ENCODE measurements around the gene RNF123. TPM values are rescaled to one million over a fixed set of nuclear protein-coding genes. Genes with fewer than 3 reads are reported as not detected.

The RNF123 gene
- total RNA-seq, 1 experiment from 2014 or later: 71.9 TPM

DNA sequence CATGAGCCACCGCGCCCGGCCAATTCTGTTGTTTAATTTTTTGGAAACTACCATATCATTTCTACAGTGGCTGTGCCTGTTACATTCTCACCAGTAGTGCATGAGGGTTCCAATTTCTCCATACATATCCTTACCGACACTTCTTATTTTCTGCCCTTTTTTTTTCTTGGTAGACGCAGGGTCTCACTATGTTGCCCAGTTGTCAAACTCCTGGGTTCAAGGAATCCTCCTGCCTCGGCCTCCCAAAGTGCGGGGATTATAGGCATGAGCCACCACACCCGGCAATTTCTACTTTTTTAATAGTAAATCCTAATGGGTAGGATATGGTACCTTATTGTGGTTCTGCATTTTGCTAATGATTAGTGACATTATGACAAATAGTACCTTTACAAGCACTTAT, 20.5 kb downstream of the RNF123 start:
- DNase-seq (ENCODE audit: low read depth, low spot score) (no peak), ATAC-seq (no peak)
- H4K20me1 ChIP-seq (ENCODE audit: insufficient read depth): no peaks in the 10 kb centered on the region
- H2AFZ ChIP-seq (ENCODE audit: low read depth, low read length, poor library complexity, severe bottlenecking): no peak overlapping the region
- CTCF ChIA-PET: no interaction called here
- H3K4me1 ChIP-seq (ENCODE audit: control insufficient read depth in 1 of 2, insufficient read depth in 2 of 2, low read length in 2 of 2): no peaks in the 10 kb centered on the region
- intact Hi-C loops (cut with micrococcal nuclease): no loop called here
- RAD21 ChIA-PET (ENCODE audit: low non-redundant PET in 1 of 2, low total read pairs in 2 of 2, uncharacterized antibody in 2 of 2, unreplicated experiment in 2 of 2): no interaction called here
- H3K4me3 ChIP-seq (replicated peaks in 1 of 2; ENCODE audit: low read depth in 1 of 2, low read length in 2 of 2): no peak overlapping the region
- no peak overlapping the region for H3K4me2 ChIP-seq (ENCODE audit: low read length)
- no peaks in the 10 kb centered on the region for H3K79me2 ChIP-seq (ENCODE audit: insufficient read depth, low read length)
- no peaks in the 10 kb centered on the region for H3K27me3 ChIP-seq (ENCODE audit: insufficient read depth, low read length)
- H3K9me3 ChIP-seq (ENCODE audit: control insufficient read depth in 1 of 2, insufficient read depth in 1 of 2, low read depth in 1 of 2, low read length in 2 of 2): no peaks in the 10 kb centered on the region
- no peak overlapping the region for H3K9ac ChIP-seq (ENCODE audit: low read length)
- no peak for TF ChIP-seq CEBPB (IDR thresholded peaks at IDR 0.05; ENCODE audit: low read depth)
- no peak for TF ChIP-seq SRF (IDR thresholded peaks at IDR 0.05; ENCODE audit: low read depth)
- TF ChIP-seq CBX3 (IDR thresholded peaks at IDR 0.05; ENCODE audit: low read depth): no peak
- TF ChIP-seq RAD21 (IDR thresholded peaks at IDR 0.05; ENCODE audit: low read depth): no peak
- TF ChIP-seq, protein P1, sequence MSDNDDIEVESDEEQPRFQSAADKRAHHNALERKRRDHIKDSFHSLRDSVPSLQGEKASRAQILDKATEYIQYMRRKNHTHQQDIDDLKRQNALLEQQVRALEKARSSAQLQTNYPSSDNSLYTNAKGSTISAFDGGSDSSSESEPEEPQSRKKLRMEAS (IDR thresholded peaks at IDR 0.05): no peak
- TF ChIP-seq EZH2 (IDR thresholded peaks at IDR 0.05): no peak
- TF ChIP-seq, protein P2, sequence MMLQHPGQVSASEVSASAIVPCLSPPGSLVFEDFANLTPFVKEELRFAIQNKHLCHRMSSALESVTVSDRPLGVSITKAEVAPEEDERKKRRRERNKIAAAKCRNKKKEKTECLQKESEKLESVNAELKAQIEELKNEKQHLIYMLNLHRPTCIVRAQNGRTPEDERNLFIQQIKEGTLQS (IDR thresholded peaks at IDR 0.05): no peak
- TF ChIP-seq, protein P3, sequence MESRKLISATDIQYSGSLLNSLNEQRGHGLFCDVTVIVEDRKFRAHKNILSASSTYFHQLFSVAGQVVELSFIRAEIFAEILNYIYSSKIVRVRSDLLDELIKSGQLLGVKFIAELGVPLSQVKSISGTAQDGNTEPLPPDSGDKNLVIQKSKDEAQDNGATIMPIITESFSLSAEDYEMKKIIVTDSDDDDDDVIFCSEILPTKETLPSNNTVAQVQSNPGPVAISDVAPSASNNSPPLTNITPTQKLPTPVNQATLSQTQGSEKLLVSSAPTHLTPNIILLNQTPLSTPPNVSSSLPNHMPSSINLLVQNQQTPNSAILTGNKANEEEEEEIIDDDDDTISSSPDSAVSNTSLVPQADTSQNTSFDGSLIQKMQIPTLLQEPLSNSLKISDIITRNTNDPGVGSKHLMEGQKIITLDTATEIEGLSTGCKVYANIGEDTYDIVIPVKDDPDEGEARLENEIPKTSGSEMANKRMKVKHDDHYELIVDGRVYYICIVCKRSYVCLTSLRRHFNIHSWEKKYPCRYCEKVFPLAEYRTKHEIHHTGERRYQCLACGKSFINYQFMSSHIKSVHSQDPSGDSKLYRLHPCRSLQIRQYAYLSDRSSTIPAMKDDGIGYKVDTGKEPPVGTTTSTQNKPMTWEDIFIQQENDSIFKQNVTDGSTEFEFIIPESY (IDR thresholded peaks at IDR 0.05; ENCODE audit: extremely low read depth, insufficient replicate concordance, low read length): no peak
- no peak for TF ChIP-seq TCF7L2 (IDR thresholded peaks at IDR 0.05; ENCODE audit: borderline replicate concordance, extremely low read depth, insufficient read depth, insufficient read length)
- TF ChIP-seq SIN3A (IDR thresholded peaks at IDR 0.05; ENCODE audit: low read depth): no peak
- no peak for TF ChIP-seq JUND (IDR thresholded peaks at IDR 0.05)
- no peak for TF ChIP-seq ZFX (IDR thresholded peaks at IDR 0.05)
- peaks cover 0 to 4% of the 10 kb centered on the region in 2 experiments; a peak in 2 of 4 replicates for H3K36me3 ChIP-seq (ENCODE audit: control insufficient read depth in 1 of 2, insufficient read depth in 2 of 2, low read length in 2 of 2)
- H3K27ac ChIP-seq (ENCODE audit: low read depth, low read length): no peak overlapping the region
- POLR2A ChIA-PET: no interaction called here
- no peaks in the 10 kb centered on the region for H3K9me2 ChIP-seq (ENCODE audit: insufficient read depth)
- BruUV-seq (replicated peaks): no TSS peak

Measured in HCT116 (cell line).